ENCODE measurements around the gene GRID1.

GRID1 gene

GRCh38 chr10:86172301-86172700 lies 194.3 kb downstream of the GRID1 start:
- DNase-seq (ENCODE audit: low read depth in 4 of 4, low spot score in 1 of 4), result no peak

- no peak for DNase-seq (ENCODE audit: low read depth in 4 of 4, low spot score in 1 of 4)
Measured at GRCh38 chr10:86170255-86171108, 196.1 kb downstream of the GRID1 start.

DNA sequence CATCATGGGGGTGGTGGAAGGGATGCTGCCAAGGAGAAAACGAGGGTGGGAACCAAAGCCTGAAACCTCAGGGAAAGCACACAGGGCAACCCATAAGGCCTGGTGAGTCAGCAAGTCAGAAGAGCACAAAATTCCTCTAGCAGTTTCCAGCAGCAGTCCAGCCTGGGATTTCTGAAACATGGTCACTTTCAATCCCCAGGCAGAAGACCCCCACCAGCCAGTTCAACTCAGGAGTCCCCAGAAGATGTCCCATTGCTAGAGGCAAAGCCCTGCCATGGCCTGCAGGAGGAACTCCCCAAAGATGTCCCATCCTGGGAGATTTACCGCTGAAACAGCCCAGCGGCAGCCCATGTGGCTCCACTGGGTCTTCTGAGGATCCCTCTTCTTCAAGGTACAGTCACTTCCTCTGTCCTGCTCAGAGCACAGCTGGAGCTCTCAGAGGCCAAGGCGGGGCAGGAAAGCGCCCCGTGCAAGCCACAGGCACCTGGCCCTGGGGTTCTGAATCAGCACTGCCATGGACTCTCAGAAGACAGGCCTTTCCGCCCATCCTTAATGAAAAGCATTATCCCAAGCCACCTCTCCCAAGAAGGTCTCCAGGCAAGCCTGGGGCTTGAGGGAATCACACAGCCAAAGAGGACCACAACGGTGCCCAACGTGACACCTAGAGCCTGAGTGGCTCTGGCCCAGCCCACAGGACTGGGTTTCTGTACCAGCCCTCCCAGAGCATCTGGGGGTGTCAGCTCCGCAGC lies 196.9 kb downstream of the GRID1 start:
- no peak for DNase-seq (ENCODE audit: low read depth in 4 of 4, low spot score in 1 of 4)

- DNase-seq (ENCODE audit: low read depth in 4 of 4, low spot score in 1 of 4), result no peak
Measured at GRCh38 chr10:86169066-86169465, 197.5 kb downstream of the GRID1 start.

GRCh38 chr10:86168256-86168655 lies 198.3 kb downstream of the GRID1 start:
- DNase-seq (ENCODE audit: low read depth in 4 of 4, low spot score in 1 of 4), result no peak

GRCh38 chr10:86167762-86168128 lies 198.8 kb downstream of the GRID1 start:
- DNase-seq (ENCODE audit: low read depth in 4 of 4, low spot score in 1 of 4), result no peak

- DNase-seq (ENCODE audit: low read depth in 4 of 4, low spot score in 1 of 4), result no peak
Measured at GRCh38 chr10:86167121-86167761, 199.4 kb downstream of the GRID1 start.

- no peak for DNase-seq (ENCODE audit: low read depth in 4 of 4, low spot score in 1 of 4)
Measured at GRCh38 chr10:86165666-86166065, 200.9 kb downstream of the GRID1 start.

GRCh38 chr10:86164960-86165630 lies 201.5 kb downstream of the GRID1 start:
- DNase-seq (ENCODE audit: low read depth in 4 of 4, low spot score in 1 of 4), result no peak

GRCh38 chr10:86164174-86164774 lies 202.3 kb downstream of the GRID1 start:
- DNase-seq (ENCODE audit: low read depth in 4 of 4, low spot score in 1 of 4), result no peak

DNA sequence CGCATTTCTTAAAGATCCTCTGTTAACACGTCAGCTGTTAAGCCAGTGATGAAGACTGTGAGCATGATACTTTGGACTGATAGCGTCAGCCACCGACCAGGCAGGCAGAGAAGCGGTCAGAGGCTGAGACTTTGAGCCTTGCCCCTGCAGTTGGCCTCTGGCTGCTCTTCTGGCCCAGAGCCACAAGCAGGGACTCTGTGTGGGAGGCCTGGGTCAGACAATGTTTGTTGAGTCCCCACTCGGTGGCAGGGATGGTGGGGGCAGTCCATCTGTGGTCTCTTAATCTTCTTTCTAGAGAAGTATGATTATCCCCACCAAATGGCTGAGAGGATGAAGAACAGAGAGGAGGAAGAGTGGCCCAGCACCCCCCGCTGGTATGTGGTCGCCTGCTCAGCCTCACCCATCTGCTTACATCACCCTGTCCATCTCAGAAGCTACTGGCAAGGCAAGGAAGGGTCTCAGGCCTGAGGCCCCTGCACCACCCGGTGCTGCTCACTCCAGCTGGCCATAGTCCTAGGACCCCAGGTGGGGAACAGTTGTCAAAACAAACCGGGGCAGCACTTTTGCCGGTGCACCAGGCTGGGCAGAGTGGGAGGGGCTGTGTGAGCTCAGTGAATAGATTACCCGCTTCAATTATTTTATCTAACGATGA lies 202.9 kb downstream of the GRID1 start:
- DNase-seq (ENCODE audit: low read depth in 4 of 4, low spot score in 1 of 4), result no peak

DNA sequence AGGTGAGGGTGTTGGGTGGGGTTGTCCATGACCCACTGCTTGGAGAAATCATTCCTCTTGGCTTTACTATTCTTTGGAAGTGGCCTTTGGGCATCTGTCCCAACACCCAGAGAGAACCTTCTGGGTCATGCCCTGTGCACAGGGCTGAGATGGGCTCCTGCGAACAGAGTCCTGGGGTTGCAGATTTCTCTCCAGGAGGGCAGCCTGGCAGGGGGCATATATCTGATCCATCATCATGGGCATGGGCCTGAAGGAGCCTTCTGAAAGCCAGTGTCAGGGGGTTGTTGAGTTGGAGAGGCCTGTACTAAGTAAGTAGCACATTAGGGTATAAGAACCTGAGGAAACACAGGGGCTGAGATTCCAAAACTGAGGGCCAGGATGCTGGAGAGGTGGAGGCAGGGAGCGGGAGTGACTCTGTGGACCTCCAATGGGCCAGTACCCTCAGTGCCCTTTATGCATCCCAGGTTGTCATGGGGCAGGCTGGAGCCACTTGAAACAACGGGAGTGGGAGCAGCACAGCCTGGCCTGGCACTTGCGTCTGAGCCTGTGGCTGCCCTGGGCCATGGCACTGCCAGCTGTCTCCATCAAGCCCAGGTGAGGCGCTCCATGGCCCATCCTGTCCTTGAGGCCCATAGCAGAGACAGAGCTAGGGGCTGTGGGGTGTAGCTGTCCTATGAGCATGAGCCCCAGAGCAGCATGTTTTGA lies 203.7 kb downstream of the GRID1 start:
- DNase-seq (ENCODE audit: low read depth in 4 of 4, low spot score in 1 of 4), result no peak

DNA sequence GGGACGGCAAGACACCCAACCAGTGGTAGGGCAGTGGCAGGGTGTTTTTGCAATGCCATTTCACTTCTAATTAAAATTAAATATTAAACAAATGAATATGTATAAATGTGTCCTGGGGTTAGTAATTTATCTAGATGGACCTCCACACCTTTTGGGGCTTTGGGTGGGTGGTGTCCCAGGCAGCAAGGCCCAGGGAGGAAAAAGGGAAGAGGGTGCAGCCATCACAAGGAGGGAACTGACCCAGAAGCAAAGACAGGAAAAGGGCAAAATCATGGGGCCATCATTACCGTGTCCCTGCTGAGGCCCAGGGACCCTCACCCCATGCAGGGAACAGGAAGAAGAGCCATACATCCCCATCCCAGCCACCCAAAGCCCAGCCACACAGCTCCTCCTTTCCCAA lies 204.6 kb downstream of the GRID1 start:
- no peak for DNase-seq (ENCODE audit: low read depth in 4 of 4, low spot score in 1 of 4)

DNA sequence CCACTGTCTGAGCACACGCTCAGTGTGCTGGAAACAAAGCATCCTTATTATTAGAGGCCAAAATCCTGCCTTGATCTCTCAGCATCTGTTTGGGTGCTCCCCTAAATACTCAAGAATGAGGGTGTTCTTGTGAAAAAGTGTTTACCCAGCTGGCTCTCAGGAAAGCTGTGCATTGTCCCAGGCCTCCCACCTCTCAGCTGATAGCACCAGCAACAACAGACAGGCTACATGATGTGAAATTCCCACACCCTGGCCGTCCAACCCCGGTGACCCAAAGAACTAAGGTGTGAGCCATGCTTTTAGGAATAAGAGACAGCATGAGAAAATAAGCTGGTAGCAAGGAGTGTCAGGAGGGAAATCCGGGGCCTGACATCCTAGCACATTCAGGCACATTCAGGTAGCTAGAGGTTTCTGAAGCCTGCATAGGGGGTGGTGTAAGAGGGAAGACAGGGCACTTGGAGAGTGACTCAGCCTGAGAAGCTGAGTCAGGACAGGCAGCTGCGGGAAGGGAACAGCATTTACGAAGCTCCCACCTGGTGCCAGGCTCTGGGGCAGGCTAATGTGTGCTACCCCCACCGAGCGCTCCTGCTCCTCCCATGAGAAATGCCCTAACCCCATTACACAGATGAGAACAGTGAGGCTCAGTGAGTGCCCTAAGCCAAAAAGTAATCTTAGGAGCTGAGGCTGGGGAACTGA lies 205.6 kb downstream of the GRID1 start:
- no peak for DNase-seq (ENCODE audit: low read depth in 4 of 4, low spot score in 1 of 4)

- DNase-seq (ENCODE audit: low read depth in 4 of 4, low spot score in 1 of 4), result no peak
Measured at GRCh38 chr10:86159797-86160196, 206.8 kb downstream of the GRID1 start.

GRCh38 chr10:86155054-86155921 lies 211.3 kb downstream of the GRID1 start:
- DNase-seq (ENCODE audit: low read depth in 4 of 4, low spot score in 1 of 4), result no peak

DNA sequence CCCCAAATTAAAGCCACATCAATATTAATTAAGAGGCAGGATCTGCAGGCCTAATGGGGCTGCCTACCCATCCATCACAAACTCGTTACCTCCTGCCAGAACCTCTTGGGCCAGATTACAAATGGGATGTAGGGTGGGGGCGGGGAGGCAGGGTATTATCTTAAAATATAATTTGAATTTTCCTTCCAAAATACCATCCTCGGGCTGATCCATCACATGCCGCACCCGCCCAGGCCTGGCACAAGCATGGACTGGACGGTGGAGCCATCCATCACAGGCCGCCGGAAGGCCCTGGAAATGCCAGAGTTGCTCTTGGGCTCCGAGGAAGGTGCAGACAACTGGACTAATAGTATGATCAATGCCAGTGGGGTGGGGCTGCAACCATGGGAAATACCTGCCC lies 212.8 kb downstream of the GRID1 start:
- no peak for DNase-seq (ENCODE audit: low read depth in 4 of 4, low spot score in 1 of 4)

DNA sequence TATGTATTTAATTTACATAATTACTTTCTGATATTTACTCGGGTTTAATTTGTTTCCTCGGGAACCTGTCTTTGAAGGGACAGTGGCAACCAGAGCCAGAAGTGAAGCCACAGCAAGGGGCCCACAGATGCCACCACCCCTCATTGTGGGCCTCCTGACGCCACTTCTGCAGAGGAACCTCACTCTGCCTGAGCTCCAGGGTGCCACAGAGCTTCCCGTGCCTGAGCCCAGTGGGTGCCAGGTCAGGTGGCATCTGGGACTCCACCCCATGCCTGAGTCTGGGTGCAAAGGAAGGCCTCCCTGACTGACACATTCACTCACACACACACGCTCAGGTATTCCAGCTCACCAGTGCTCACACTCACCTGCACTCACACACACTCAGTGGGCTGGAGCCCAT lies 213.7 kb downstream of the GRID1 start:
- no peak for DNase-seq (ENCODE audit: low read depth in 4 of 4, low spot score in 1 of 4)

Measured in stimulated activated CD4-positive, alpha-beta T cell treated with anti-CD3 and anti-CD28 coated beads, Interleukin-1b, Interleukin-23, amount 100 ng/mL, for 24 hours (primary cell).